ENCODE data around the gene NDUFC2.
"Not testable (repeated sequence)": the region's sequence is repeated elsewhere in the genome, so short reads cannot be mapped to it uniquely, and the experiment has no call there.

Gene NDUFC2

DNA sequence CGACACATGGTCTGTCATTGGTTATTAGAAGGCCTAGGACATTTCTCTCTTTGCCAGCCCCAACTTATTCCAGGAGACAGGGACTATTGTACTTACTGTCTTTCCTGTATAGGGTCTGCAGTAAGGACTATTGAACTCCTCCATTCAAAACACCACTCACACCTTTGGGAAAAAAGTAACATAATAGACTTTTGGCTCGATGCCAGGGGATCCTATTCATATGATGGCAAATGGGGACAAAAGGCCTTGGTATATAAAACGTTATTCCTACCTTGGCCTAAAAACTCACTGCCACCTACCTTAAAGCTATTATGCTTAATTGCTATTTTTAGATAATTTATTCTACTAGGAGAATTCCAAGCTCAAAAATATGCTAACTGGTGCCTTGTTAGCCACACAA is 6.3 kb upstream of the NDUFC2 start:
- Mint-ChIP-seq H3K9me3 (no peaks in the 10 kb centered on the region), H3K27me3 (no peaks in the 10 kb centered on the region), H3K4me3 (no peak overlapping the region), H3K36me3 (ENCODE audit: low read depth) (no peaks in the 10 kb centered on the region), H3K27ac (no peak overlapping the region), H3K4me1 (ENCODE audit: low read depth) (peaks cover 10% of the 10 kb centered on the region)
- no peak for DNase-seq

DNA sequence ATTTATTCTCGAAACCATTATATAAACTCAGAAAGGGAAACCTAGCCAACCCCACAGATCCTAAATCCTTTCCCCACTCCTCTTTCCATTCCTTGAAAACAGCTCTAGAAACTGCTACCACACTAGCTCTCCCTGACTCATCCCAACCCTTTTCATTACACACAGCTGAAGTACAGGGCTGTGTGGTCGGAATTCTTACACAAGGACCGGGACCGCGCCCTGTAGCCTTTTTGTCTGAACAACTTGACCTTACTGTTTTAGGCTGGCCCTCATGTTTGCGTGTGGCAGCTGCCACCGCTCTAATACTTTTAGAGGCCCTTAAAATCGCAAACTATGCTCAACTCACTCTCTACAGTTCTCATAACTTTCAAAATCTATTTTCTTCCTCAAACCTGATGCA is 4.8 kb upstream of the NDUFC2 start:
- not testable (repeated sequence) for H3K9me3 Mint-ChIP-seq; H3K36me3 Mint-ChIP-seq (ENCODE audit: low read depth); DNase-seq; H3K4me3 Mint-ChIP-seq; H3K27me3 Mint-ChIP-seq; H3K27ac Mint-ChIP-seq
- H3K4me1 Mint-ChIP-seq (ENCODE audit: low read depth): peaks cover 18% of the 10 kb centered on the region

DNA sequence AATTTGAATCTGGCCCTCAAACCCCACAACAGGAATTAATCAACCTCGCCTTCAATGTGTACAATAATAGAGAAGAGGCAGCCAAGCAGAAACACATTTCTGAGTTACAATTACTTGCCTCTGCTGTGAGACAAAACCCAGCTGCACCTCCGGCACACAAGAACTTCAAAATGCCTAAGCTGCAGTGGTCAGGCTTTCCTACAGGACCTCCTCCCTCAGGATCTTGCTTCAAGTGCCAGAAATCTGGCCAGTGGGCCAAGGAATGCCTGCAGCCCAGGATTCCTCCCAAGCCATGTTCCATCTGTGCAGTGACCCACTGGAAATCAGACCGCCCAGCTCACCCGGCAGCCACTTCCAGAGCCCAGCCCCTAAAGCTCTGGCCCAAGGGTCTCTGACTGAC is 3.4 kb upstream of the NDUFC2 start:
- no peak overlapping the region for H3K4me3 Mint-ChIP-seq
- peaks cover 19% of the 10 kb centered on the region for H3K36me3 Mint-ChIP-seq (ENCODE audit: low read depth)
- DNase-seq: no peak
- H3K27ac Mint-ChIP-seq: no peak overlapping the region
- no peaks in the 10 kb centered on the region for H3K27me3 Mint-ChIP-seq
- H3K4me1 Mint-ChIP-seq (ENCODE audit: low read depth): peaks cover 26% of the 10 kb centered on the region
- H3K9me3 Mint-ChIP-seq: no peaks in the 10 kb centered on the region

DNA sequence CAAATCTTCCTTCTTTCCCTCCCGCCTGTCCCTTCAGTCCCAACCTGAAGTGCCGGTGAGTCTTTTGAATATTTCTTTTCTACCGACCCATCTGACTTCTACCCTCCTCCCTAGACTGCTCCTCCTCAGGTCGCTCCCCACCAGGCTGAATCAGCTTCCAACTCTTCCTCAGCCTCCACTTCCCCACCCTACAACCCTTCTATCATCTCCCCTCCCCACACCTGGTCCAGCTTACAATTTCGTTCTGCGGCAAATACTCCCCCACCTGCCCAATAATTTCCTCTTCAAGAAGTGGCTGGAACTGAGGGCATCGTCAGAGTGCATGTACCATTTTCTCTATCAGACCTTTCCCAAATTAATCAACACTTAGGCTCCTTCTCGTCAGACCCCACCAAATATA is 2.5 kb upstream of the NDUFC2 start:
- no peaks in the 10 kb centered on the region for H3K9me3 Mint-ChIP-seq
- no peak overlapping the region for H3K4me3 Mint-ChIP-seq

DNA sequence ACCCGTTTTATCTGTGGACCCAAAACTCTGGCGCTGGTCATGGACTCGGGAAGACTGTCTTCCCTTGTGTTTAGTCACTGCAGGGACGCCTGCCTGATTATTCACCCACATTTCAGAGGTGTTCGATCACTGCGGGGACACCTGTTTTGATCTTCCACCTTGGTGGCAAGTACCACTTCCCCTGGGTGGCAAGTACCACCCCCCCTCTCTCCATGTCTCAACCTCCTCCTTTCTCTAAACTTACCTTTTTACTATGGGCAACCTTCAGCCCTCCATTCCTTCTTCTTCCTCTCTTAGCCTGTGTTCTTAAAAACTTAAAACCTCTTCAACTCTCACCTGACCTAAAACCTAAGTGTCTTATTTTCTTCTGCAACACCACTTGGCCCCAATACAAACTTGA is 1.9 kb upstream of the NDUFC2 start:
- peaks cover 29% of the 10 kb centered on the region for H3K36me3 Mint-ChIP-seq (ENCODE audit: low read depth)
- peak overlapping the region; percentile 54 for H3K27ac Mint-ChIP-seq
- no peaks in the 10 kb centered on the region for H3K9me3 Mint-ChIP-seq
- peaks cover 37% of the 10 kb centered on the region for H3K4me1 Mint-ChIP-seq (ENCODE audit: low read depth)
- no peaks in the 10 kb centered on the region for H3K27me3 Mint-ChIP-seq
- H3K4me3 Mint-ChIP-seq: peak overlapping the region; percentile 21
- DNase-seq: no peak

More for the DNA sequence above, 2.5 kb upstream of the NDUFC2 start:
- peaks cover 33% of the 10 kb centered on the region for H3K4me1 Mint-ChIP-seq (ENCODE audit: low read depth)
- H3K36me3 Mint-ChIP-seq (ENCODE audit: low read depth): peaks cover 25% of the 10 kb centered on the region
- no peaks in the 10 kb centered on the region for H3K27me3 Mint-ChIP-seq
- H3K27ac Mint-ChIP-seq: no peak overlapping the region
- no peak for DNase-seq

DNA sequence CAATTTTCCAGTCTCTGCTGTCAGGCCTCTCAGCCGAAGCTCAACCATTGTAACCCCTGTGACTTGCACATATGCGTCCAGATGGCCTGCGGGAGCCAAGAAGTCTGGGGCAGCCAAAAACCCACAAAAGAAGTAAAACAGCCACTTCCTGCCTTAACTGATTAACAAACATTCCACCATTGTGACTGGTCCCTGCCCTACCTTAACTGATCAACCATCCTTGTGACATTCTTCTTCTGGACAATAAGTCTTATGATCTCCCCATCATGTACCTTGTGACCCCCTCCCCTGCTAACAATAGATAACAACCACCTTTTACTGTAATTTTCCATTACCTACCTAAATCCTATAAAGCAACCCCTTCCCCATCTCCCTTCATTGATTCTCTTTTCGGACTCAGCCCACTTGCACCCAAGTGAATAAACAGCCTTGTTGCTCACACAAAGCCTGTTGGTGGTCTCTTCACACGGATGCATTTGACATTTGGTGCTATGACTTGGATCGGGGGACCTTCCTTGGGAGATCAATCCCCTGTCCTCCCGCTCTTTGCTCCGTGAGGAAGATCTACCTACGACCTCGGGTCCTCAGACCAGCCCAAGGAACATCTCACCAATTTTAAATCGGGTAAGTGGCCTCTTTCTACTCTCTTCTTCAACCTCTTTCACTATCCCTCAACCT is 1.3 kb upstream of the NDUFC2 start:
- no peaks in the 10 kb centered on the region for H3K27me3 Mint-ChIP-seq
- no peak for DNase-seq
- peak overlapping the region; percentile 54 for H3K27ac Mint-ChIP-seq
- H3K4me1 Mint-ChIP-seq (ENCODE audit: low read depth): peaks cover 42% of the 10 kb centered on the region
- peak overlapping the region; percentile 21 for H3K4me3 Mint-ChIP-seq
- peaks cover 32% of the 10 kb centered on the region for H3K36me3 Mint-ChIP-seq (ENCODE audit: low read depth)
- H3K9me3 Mint-ChIP-seq: no peaks in the 10 kb centered on the region

DNA sequence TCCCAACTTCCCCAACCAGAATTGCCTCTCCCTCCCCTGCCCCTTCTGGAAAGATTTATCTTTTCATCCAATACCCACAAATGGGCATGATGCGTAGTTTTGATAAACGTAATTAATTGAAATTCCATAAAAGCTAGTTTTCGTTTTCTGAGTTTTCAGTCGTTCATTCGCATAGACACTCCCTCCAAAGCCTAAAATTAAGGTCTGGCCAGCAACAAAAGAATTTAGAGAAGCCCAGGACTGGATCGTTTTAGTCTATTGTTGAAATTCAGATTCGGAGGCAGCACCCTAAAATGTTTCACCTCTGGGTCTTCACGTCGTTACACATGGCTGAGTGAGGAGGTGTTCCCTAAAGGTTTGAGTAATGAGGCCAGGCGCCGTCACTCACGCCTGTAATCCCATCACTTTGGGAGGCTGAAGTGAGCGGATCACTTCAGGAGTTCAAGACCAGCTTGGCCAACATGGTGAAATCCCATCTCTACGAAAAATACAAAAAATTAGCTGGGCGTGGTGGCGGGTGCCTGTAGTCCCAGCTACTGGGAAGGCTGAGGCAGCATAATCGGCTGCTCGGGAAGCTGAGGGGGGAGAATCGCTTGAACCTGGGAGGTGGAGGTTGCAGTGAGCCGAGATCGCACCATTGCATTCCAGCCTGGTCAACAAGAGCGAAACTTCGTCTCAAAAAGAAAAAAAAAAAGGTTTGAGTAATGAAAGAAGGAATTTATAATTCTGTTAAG is 589 bp upstream of the NDUFC2 start:
- H3K27ac Mint-ChIP-seq: peak overlapping the region; percentile 91
- H3K27me3 Mint-ChIP-seq: no peaks in the 10 kb centered on the region
- peaks cover 35% of the 10 kb centered on the region for H3K36me3 Mint-ChIP-seq (ENCODE audit: low read depth)
- H3K9me3 Mint-ChIP-seq: no peaks in the 10 kb centered on the region
- H3K4me1 Mint-ChIP-seq (ENCODE audit: low read depth): peaks cover 48% of the 10 kb centered on the region
- no peak for DNase-seq
- peak overlapping the region; percentile 91 for H3K4me3 Mint-ChIP-seq

DNA sequence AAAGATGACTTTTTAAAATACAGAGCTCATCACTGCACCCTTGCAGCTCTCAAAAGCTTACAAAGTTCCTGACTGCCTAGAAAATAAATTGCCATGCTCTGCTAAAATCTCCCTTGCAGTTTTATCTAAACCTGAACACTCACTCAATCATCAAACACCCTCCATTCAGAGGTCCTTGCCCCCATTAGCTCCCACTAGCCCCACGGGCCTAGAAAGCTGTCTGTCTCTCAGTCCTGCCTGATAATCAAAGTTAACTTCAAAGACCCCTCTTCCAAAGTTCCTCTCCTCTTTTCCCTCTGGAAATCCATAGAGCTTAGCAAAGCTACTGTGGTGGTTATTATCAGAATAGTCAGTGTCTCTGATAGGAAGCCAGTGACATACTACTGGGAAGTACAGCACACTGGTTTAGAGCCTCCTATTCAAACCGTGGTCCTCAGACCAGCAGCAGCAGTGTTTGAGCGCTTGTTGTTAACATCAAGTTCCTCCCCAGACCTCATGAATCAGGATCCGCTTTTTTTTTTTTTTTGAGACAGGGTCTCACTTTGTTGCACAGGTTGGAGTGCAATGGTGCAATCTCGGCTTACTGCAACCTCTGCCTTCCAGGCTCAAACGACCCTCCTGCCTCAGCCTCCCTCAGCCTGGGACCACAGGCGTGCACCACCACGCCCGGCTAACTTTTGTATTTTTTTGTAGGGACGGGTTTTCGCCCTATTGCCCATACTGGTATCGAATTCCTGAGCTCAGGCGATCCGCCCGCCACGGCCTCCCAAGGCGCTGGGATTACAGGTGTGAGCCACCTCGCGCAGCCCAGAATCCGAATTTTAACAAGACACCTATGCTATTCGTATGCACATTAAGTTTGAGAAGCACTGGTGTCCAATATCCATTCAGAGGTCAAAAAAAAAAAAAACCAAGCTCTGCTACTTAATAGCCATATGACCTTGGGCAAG is 1.2 kb downstream of the NDUFC2 start:
- H3K4me1 Mint-ChIP-seq (ENCODE audit: low read depth): peaks cover 54% of the 10 kb centered on the region
- no peaks in the 10 kb centered on the region for H3K9me3 Mint-ChIP-seq
- peak overlapping the region; percentile 91 for H3K27ac Mint-ChIP-seq
- DNase-seq: no peak
- no peaks in the 10 kb centered on the region for H3K27me3 Mint-ChIP-seq
- peaks cover 45% of the 10 kb centered on the region for H3K36me3 Mint-ChIP-seq (ENCODE audit: low read depth)
- peak overlapping the region; percentile 91 for H3K4me3 Mint-ChIP-seq

DNA sequence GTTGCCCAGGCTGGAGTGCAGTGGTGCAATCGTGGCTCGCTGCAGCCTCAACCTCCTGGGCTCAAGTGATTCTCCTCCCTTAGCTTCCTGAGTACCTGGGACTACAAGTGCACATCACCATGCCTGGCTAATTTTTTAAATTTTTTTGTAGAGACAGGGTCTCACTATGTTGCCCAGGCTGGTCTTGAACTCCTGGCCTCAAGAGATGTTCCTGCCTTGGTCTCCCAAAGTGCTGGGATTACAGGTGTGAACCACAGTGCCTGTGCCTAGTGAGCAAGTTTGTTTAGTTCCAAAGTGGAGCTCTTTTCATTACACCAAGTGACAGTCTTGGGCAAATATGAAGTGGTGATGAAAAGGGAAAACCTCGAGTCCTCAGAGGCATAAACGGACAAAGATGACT is 2.1 kb downstream of the NDUFC2 start:
- H3K27me3 Mint-ChIP-seq, H3K9me3 Mint-ChIP-seq, DNase-seq: not testable (repeated sequence)
- Mint-ChIP-seq H3K4me1 (ENCODE audit: low read depth) (peaks cover 54% of the 10 kb centered on the region), H3K27ac (peak overlapping the region; percentile 91), H3K36me3 (ENCODE audit: low read depth) (peaks cover 50% of the 10 kb centered on the region), H3K4me3 (peak overlapping the region; percentile 91)

DNA sequence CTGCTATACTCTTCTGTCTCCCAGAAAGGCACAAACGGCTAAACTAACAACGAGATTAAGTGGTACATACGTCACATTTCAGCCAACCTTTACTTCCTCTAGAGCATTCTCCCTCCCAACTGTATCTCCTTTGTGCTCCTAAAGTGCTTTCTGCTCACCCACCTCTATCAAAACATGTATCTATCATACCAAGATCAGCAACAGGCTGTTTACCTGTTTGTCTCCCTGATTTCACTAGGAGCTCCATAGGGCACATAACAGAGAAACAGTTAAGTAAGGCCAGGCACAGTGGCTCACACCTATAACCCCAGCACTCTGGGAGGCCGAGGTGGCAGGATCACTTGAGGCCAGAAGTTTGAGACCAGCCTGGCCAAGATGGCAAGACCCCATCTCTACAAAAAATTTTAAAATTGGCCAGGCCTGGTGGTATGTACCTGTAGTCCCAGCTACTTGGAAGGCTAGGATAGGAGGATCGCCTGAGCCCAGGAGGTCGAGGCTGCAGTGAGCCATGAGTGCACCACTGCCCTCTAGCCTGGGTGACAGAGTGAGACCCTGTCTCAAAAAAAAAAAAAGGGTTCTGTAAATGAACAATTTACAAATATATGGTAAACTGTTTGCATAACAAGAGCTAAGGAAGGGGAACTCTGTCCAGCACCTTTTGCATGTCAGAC is 2.8 kb downstream of the NDUFC2 start:
- Mint-ChIP-seq H3K27me3 (no peaks in the 10 kb centered on the region), H3K9me3 (no peaks in the 10 kb centered on the region), H3K27ac (peak overlapping the region; percentile 18), H3K4me3 (peak overlapping the region; percentile 1), H3K4me1 (ENCODE audit: low read depth) (peaks cover 53% of the 10 kb centered on the region), H3K36me3 (ENCODE audit: low read depth) (peaks cover 54% of the 10 kb centered on the region)
- DNase-seq: no peak

DNA sequence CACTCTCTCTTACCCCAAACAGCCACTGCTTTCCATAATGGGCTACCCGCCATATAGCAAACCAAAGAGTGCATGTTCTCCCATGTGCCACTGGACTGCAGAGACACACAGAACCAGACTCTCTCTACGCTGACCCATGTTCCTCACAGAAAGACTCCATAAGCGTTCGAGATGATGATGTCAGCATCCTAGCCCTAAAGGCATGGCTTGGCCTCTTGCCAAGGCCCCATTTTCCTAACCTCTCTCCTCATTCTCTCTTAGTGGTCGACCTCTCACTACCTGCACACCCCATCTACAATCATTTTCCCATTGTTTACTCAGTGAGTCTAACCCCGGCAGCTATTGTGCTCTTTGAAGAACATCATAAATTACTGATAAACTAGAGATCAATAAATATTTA is 4.9 kb downstream of the NDUFC2 start:
- no peaks in the 10 kb centered on the region for H3K27me3 Mint-ChIP-seq
- peaks cover 73% of the 10 kb centered on the region for H3K36me3 Mint-ChIP-seq (ENCODE audit: low read depth)
- DNase-seq: no peak
- no peak overlapping the region for H3K4me3 Mint-ChIP-seq
- peaks cover 36% of the 10 kb centered on the region for H3K4me1 Mint-ChIP-seq (ENCODE audit: low read depth)
- no peak overlapping the region for H3K27ac Mint-ChIP-seq
- no peaks in the 10 kb centered on the region for H3K9me3 Mint-ChIP-seq

DNA sequence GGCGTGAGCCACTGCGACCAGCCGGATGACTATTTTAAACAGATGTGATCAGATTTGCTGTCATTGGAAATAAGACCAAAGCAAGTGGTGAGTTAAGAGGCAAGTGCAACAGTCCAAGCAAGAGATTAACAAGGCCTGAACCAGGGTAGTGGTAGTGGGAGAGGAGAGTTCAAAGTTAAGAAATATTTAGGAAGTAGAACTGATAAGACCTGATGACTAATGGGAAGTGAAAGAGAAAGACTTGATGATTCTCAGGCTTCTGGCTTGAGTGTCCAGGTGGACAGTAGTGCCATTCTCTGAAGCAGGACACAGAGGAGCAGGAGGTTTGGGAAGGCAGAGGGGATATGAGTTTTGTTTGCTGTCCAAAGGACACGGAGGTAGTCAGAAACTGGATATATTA is 7.2 kb downstream of the NDUFC2 start:
- DNase-seq: no peak
- Mint-ChIP-seq H3K27ac (peak overlapping the region; percentile 42), H3K27me3 (no peaks in the 10 kb centered on the region), H3K36me3 (ENCODE audit: low read depth) (peaks cover 74% of the 10 kb centered on the region), H3K4me1 (ENCODE audit: low read depth) (peaks cover 23% of the 10 kb centered on the region), H3K4me3 (no peak overlapping the region), H3K9me3 (no peaks in the 10 kb centered on the region)

DNA sequence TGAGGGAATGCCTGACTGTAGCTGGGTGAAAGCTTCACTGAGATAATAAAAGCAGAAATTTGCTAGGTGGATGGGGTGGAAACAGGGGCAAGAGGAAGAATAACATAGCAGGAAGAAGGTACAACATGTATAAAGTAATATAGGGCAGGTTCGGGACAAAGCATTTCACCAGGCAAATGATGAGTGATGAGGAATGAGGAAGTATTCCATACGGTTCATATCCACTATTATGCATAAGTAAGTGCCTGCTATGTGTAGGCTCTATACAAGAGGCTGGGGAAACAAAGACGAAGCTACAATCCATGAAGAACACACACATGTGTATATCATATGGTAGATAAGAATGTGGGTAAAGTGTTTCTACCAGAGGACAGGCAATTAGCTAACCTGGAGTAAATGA is 7.9 kb downstream of the NDUFC2 start:
- peaks cover 19% of the 10 kb centered on the region for H3K4me1 Mint-ChIP-seq (ENCODE audit: low read depth)
- peak overlapping the region; percentile 38 for H3K27ac Mint-ChIP-seq
- no peak for DNase-seq
- no peaks in the 10 kb centered on the region for H3K9me3 Mint-ChIP-seq
- peaks cover 73% of the 10 kb centered on the region for H3K36me3 Mint-ChIP-seq (ENCODE audit: low read depth)
- H3K27me3 Mint-ChIP-seq: no peaks in the 10 kb centered on the region
- H3K4me3 Mint-ChIP-seq: no peak overlapping the region

DNA sequence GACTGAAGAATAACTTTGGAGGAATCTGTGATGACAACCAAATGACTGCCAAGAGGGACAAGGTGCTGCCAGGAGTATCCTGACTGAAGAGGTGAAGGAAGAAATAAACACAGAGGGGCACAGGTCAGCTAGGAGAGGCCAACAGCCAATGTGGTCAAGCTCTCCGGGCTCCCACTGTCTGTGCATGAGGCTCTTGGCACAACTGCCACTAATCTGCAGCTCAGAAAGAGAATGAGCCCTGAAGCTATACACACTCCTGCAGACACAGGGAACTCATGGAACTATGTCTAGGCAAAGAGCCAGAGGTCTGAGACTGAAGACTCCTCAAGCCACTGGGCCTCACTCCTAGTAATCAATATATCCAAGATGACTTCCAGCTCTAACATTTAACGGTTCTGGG is 9.0 kb downstream of the NDUFC2 start:
- no peak for DNase-seq

More for the DNA sequence above, 9.0 kb downstream of the NDUFC2 start:
- H3K27ac Mint-ChIP-seq: no peak overlapping the region
- H3K4me1 Mint-ChIP-seq (ENCODE audit: low read depth): peaks cover 9% of the 10 kb centered on the region
- no peak overlapping the region for H3K4me3 Mint-ChIP-seq
- peaks cover 66% of the 10 kb centered on the region for H3K36me3 Mint-ChIP-seq (ENCODE audit: low read depth)
- H3K27me3 Mint-ChIP-seq: no peaks in the 10 kb centered on the region
- H3K9me3 Mint-ChIP-seq: no peaks in the 10 kb centered on the region
